GM21576 (cell line): ENCODE data around the gene RPL14.
"Not testable (repeated sequence)": the region's sequence is repeated elsewhere in the genome, so short reads cannot be mapped to it uniquely, and the experiment has no call there.

Experiments used
- ATAC-seq: cut with Tn5 transposase; IDR thresholded peaks from one replicate; pipeline ENCODE4 v1.9.1; 2021; ENCODE audit warnings: mild to moderate bottlenecking, moderate library complexity; ENCODE audit not compliant: unreplicated experiment

RPL14 gene

DNA sequence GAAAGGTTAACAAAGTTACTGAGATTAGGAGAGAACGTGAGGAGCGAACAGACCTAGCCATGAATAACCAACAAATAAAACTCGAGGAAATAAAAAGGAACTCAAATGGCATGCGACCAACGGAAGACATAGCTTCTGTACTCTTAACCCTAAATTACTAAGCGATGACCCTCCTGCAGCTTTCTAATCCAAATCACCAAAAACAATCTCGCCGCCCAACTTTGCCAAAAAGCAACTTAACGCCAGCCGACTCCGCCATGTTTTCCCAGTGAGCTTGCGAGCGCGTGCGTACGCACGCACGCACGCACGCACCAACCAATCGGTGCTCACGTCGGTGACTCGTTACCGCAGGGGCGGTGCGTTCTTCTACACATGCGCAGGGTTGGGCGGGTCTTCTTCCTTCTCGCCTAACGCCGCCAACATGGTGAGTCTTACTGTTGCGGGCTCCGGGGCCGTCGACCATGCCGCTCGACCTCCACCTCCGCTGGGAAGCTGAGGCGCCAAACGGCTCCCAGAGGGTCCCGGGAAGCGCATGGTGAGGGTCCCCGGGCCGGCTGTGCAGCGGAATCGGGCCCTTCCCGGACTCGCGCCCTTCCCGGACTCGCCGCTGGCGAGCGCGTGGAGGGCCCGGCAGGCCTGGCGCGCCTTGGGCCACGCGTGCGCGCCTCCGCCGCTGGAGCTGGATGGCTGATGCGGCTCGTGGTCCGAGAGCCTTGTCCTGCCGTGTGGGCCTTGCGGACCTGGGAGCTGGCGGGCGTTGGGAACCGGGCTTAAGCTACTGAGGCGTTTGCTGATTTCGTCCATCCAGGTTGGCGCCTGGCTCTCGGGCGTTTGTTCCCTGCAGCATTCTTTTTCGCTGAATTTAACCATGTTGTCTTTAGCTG lies at the start of gene RPL14:
Gene RPL14, plus strand, starts transcription at position 400 of the 884 bp plus-strand sequence. Its CDS starts 133 bp downstream, at position 533.
- peak; percentile 62 for ATAC-seq

DNA sequence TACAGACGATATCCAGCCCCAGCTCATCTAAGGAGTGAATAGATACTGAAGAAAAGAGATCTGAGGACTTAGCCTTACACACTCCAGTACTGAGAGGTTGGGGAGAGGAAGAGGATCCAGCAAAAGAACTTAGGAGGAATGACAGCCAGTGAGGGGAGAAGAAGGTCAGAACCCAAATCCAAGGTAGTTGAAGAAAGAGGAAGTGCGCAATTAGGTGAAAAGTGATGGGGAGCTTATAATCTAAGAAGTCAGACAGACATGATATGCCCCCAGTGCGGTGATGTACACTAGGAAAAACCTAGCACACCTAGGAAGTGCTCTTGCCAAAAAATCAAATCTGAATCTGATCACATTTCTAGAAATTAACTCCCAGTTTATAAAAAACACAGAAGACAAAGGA lies 49.5 kb upstream of the RPL14 start:
- ATAC-seq = no peak

DNA sequence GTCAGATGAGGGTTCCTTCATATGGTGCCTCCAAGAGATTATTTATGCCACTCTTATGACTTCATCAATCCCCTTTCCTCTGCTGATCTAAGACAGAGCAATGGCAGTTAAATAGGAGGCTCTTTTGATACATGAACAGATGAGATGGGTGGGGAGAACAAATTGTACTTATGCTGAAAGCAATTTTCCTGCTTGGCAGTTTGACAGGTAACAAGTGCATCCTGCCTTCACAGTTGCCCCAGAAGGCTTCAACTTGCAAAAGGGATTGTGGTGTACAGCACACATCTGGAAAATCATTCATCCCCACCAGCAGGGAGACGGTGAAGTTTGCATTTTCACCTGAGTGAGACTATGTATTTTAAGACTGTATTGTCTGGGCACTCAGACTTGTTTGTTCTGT lies 42.9 kb upstream of the RPL14 start:
- ATAC-seq = no peak

DNA sequence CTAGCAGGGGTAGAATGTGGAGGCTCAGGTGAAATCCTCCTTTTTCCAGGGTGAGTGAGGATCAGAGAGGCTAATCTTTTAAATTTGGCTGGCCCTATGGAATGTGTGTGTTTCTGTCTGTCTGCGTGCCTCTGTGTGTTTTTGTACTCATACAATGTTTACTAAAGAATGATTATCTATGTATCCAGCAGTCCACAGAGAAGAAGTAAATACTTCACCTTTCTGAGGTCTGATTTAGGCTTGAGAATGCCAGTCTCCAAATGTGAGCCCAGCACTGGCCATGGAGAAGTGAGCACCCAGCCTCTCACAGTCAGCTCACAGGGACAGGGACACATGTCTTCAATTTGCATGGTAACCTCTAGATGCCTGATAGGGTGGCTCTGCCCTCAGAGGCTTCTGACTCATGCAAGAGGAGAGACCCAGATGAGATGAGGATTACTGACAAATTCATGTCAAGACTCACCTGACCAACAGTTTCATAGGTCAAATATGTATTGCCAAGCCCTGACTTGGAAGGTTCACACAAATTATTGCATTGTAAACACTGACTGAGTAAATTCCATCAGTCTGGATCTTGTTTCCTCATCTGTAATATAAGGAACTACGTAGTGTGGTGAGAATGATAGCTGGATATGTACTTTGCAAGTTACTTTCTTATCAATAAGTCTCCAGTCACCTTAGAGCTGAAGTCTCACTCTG lies 39.1 kb upstream of the RPL14 start:
- ATAC-seq = no peak

DNA sequence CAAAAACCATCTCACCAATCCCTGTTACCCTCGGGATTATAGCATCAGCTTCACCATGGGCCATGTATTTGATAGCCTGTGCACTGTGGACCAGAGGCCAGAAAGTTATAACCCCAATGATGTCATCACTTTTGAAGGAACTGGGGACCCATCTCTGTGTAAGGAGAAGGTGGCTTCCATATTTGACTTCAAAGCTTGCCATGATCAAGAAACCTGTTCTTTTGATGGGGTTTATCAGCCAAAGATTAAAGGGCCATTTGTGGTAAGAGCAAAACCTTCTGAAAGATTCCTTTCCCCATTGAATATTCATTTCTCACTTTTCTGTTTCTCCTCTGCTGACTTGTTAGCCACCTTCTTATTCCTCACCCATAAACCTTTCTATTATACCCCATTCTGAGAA lies 34.3 kb upstream of the RPL14 start:
- ATAC-seq = no peak

DNA sequence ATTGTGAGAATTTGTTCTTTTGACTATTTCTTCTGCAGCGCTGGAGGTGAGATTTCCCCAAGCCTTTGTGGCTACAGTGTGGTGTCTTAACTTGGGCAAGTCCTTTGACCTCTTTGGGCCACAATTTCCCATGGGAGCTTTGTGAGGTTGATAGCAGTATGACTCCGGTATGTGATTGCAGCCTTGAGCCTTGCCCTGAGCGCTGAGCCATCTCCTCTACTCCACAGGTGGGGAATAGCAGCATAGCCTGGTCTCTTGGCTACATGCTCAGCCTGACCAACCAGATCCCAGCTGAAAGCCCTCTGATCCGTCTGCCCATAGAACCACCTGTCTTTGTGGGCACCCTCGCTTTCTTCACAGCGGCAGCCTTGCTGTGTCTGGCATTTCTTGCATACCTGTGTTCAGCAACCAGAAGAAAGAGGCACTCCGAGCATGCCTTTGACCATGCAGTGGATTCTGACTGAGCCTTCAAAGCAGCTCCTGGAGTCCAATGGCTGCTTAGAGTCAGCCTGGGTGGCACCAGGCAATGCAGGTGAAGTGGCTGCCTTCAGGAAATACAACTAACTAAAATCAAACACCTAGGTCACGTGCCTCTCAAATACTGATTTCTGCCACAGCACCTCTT lies 30.0 kb upstream of the RPL14 start:
- no peak for ATAC-seq

DNA sequence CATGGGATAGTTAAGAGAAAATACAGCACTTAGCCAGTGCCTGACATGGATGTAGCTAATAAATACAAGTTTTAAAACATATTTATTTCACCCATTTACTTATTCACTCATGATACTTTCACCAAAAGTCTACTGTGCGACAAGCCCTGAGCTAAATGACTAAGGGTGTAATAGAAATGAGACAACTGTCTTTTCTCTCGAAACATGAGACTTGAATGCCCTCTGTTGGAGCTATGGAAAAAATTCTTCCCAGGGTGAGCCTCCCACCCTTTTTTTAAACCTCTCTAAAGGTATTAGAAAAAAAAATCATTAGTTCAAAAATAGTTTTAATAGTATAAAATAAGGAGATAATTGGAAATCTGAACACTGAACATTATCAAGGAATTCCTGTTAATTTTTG lies 24.3 kb upstream of the RPL14 start:
- ATAC-seq = no peak

DNA sequence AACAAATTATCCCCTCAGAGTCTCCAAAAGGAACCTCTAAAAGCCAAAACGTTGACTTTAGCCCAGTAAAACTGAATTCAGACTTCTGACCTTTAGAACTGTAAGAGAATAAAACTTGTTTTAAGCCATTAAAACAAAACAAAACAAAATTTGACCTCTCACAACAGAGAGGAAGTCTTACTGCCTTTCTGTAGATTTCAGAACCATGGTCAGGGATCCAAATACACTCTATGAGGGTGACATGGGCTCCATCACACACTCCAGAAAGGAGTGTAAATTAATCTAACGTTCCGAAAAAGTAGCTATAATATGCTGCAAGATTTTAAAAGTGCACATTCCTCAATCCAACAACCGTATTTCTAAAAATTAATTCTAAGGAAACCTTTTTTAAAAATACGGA lies 19.2 kb upstream of the RPL14 start:
- ATAC-seq = no peak

DNA sequence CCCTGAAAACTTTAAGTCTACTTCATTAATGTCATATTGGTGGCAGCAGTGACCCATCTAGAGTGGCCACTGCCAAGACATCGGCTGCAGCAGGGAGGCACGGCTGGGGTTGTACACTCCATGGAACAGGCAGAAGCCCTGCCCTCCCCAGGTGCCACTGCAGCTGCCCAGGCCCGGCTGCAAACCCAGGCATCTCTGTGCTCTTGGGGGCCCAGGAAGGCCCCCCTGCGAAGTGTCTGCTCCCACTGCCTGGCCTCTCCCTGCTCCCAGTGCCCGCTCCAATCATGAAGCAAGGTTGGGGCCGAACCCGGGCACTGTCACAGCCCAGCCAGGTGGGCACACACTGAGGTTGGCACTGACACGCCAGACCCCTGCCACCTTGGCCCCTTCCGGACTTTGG lies 12.1 kb upstream of the RPL14 start:
- ATAC-seq = no peak

DNA sequence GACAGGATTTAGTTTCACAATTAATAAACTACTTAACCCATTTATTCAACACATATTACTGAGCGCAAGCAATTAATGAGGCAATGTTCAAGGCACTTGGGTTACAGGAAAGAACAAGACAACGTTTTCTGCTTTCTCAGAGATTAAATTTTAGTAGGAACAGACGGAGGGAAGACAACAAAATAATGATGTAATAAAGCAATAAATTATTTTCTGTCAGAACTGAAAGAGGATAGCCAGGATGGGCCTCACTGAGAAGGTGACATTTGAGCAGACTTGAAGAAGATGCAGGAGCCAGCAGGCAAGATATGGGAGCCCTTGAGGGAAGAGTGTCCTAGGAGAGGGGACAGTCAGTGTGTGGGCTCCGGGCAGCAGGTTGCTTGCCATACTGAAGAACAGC lies 11.3 kb upstream of the RPL14 start:
- ATAC-seq = no peak

DNA sequence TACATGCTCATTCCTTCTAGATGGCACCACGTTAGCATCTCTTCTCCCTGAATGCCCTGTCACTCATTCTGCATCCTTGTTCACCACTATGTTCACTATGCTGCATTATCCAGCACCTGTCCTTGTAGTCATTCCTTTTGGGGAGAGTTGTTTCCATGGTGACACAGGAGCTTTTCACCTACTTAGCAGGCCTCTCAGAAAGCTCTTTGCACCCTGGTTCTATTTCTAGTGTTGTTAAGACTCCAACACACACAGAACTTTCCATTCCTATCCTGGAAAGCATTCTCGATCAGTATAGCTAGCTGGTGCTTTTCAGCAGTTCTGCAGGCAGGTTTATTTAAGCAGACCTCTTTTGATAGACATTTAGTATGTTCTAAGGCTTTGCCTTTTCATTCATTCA lies 6.7 kb upstream of the RPL14 start:
- no peak for ATAC-seq

DNA sequence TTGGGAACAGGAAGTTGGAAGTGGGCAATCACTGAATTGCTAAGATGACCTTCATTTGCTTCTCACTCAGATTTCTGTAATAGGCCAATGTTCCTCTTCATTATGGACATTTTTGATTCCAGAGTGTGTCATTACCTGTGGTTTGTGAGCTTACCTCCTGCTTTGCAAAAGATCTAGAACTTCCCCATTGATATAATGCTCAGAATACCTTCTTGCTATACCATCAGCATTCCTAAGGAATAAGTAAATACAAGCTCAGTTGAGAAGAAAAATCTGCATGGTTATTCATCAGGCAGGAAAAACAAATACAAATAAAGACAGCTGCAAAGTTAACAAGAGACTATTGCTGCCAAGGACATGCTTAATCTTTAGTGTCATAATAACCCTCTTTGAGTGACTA lies 5.6 kb upstream of the RPL14 start:
- no peak for ATAC-seq

DNA sequence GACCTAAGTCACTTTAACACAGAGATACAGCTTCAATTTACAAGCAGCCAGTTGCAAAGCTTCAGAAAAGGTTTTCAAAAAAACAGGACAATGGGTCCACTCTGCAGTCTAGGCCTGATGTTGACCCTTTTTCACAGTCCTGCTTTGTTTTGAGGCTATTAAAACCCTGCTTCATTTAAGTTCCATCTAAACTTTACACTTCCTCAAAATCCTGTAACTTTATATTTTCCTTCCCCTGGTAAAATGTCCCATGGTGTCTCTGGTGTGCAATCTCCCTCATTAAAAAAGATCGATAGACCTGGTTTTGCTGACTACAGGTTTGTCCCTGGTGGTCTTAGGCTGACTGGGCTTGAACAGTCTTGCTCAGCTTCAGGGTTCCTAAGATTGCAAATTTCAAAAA lies 5.1 kb upstream of the RPL14 start:
- no peak for ATAC-seq

DNA sequence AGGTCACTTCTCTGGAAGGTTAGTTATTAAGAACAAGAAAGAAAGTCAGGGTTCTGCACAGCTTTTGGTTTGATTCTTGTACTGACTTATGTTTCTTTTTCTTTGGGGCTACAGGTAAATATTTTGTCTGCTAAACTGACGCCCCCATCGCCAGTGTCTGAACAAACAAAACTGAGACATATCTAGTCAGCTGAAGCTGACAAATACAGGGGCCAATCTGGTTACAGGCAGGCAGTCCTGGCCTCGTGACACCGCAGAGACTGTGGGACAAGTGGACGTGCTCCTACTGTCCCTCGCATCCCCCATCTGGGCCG lies 4.6 kb upstream of the RPL14 start:
- no peak for ATAC-seq

DNA sequence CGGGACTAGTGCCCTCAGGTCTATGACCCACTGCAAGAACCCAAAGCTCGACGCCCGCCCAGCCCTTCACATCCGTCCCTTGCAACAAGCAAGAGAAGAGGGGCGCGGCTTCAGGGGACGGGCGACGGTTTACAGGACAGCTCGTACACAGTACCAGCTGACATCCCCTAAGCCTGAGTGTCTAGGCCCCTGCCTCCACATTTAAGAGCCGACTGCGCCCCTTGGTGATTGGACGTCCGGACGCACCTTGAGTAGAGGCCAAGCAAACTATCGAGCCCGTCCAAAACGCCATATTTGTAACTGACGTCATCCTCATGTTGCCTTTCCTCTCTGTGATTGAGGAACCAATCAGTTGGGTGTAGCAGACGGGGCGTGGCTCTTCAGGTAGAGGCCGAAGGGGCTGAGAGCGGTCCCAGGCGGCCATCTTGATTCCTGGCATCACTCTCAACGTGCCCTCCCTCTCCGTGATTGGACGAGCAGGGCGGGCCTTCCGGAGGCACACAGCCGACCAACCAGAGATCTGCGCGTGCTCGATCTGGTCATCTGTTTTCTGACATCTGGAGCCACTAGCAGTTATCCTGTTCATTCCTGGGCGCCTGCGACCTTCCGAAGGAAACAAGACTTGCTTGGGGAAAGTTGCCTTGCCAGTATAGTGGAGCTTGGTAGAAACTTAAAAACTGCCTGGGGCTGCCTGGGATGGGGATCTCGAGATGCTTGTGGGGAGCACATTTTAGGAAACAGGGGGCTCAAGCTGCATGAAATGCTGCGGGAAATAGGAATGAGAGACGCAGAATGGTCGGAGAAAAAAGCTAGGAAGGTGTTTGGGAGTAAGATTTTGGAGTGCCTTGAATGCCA lies 4.0 kb upstream of the RPL14 start:
- ATAC-seq = peak; percentile 94

DNA sequence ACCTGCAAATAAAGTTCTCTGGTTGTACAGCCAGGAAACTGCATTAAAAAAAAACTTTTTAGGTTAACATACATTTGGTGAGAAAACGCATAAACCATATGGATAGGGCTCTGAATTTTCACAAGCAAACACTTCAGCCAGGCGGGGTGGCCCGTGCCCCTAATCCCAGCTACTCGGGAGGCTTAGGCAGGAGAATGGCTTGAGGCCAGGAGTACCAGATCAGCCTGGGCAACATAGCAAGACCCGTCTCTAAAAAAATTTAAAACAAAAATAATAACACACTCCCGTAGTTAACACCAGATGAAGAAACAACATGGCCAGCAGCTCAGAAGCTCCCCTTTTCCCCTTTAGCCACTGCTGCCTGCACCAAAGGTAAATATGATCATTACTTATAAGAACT lies 3.2 kb upstream of the RPL14 start:
- ATAC-seq = no peak

DNA sequence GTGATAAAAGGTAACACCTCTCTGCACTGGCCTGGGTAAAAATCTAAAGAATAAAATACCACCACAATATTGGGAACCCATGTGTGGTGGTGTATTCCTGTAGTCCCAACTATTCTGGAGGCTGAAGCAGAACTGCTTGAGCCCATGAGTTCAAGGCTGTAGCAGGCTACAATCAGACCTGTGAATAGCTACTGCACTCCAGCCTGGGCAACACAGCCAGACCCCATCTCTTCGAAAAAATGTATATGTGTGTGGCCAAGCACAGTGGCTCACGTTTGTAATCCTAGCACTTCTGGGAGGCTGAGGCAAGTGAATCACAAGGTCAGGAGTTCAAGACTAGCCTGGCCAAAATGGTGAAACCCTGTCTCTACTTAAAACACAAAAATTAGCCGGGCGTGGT lies 1.8 kb upstream of the RPL14 start:
- ATAC-seq = no peak

DNA sequence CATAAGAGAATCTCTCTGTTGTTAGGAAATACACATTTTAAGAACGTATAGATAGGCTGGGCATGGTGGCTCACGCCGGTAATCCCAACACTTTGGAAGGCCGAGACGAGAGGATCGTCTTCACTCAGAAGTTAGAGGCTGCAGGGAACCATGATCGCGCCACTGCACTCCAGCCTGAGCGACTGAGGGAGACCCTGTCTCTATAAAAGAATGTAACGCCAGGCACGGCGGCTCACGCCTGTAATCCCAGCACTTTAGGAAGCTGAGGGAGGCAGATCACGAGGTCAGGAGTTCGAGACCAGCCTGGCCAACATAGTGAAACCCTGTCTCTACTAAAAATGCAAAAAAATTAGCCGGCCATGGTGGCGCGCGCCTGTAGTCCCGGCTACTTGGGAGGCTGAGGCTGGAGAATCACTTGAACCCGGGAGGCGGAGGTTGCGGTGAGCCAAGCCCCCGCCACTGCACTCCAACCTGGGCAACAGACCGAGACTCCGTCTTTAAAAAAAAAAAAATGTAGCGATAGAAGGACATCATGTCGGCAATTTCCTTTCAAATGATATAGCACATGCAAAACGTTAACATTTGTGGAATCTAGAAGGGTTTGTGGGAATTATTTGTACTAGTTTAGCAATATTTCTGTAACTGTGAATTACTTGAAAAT lies 730 bp upstream of the RPL14 start:
- ATAC-seq = no peak

DNA sequence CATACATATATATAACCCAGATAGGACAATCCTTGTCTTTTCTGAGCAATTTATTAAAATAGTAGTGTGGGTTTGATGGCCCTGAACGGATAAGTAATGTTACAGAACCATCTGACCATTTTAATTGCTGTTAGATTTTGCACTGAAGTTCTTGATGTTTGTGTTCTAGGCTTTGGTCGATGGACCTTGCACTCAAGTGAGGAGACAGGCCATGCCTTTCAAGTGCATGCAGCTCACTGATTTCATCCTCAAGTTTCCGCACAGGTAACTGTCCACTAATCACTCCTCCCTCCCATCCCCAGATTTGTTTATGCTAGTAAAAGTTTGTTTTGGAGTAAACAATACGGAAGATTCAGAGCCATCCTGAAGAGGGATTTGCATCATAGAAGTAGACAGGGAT lies 1.3 kb downstream of the RPL14 start:
- ATAC-seq = no peak

DNA sequence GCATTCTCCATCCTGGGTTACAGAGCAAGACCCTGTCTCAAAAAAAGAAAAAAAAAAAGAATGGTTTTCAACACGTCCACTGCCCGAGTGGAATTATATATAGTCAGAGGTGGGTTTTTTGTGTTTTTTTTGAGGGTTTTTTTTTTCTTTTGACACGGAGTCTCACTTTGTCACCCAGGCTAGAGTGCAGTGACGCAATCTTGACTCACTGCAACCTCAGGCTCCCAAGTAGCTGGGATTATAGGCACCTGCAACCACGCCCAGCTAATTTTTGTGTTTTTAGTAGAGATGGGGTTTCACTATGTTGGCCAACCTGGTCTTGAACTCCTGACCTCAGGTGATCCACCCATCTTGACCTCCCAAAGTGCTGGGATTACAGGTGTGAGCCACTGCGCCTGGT lies 3.3 kb downstream of the RPL14 start:
- ATAC-seq = not testable (repeated sequence)

DNA sequence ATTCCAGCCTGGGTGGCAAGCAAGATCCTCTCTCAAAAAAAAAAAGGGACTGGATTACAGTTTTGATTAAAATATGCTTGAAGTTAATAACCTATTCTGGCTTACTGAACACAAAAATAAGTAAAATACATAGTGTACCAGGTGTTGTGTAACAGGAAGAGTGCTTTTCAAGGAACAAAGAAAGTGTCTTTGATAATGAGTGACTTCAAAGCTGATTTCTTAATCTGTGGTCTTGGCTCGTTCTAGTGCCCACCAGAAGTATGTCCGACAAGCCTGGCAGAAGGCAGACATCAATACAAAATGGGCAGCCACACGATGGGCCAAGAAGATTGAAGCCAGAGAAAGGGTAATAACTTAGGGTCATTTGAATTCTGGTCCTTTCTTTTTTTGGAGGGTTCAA lies 4.0 kb downstream of the RPL14 start:
- no peak for ATAC-seq
